Pancreas (tissue), 10 donors: ENCODE data around the gene CYP26A1. TPM values are rescaled to one million over a fixed set of nuclear protein-coding genes. Genes with fewer than 3 reads are reported as not detected.

ENCODE experiments used
- ATAC-seq, 4 donors: fragments of 200-7000 bp; cut with Tn5 transposase; one replicate each; pipeline versions ENCODE4 v1.8.0 to v1.9.1; 2020; ENCODE audit warnings: mild to moderate bottlenecking in 4 of 4, moderate library complexity in 4 of 4
- DNase-seq, 6 donors: peaks; one replicate each; pipeline ENCODE4 v3.0.0-alpha.2; 2020
- FAIRE-seq: peaks from 2 replicates; lab custom pipeline; 2012; peaks lifted over from hg19 to GRCh38; lab: Jason Lieb, UNC
- H3K27ac ChIP-seq, 4 donors: fragments of 200-600 bp; sonication (generic); 1 replicate in 3 of 4; 2 replicates in 1 of 4; pipeline versions ENCODE4 v1.5.0 to v1.8.0; 2020
- H3K27me3 ChIP-seq, 4 donors: fragments of 200-600 bp; one replicate each; pipeline ENCODE4 v1.8.0; 2021
- H3K36me3 ChIP-seq, 3 donors: fragments of 200-600 bp; sonication (generic) in 1 of 3; one replicate each; pipeline versions ENCODE4 v1.5.0 to v1.8.0; 2020 to 2021
- H3K4me1 ChIP-seq, 3 donors: fragments of 200-600 bp; one replicate each; pipeline ENCODE4 v1.8.0; 2021
- H3K4me3 ChIP-seq, 4 donors: fragments of 200-600 bp; sonication (generic) in 2 of 4; one replicate each; pipeline versions ENCODE4 v1.5.0 to v1.8.0; 2020 to 2021
- H3K9me3 ChIP-seq, 4 donors: fragments of 200-600 bp; one replicate each; pipeline ENCODE4 v1.8.0; 2021
- CTCF ChIP-seq, 4 donors: fragments of 200-600 bp; sonication (generic) in 3 of 4; IDR thresholded peaks; one replicate each; pipeline versions ENCODE4 v1.5.0 to v1.8.0; 2021; ENCODE audit warnings: antibody characterized with exemption in 4 of 4
- WGBS, 2 donors: extraction: QIAGEN DNeasy Blood & Tissue Kit; methylation state at CpG; one replicate each; pipeline ENCODE4 v1.1.7; 2013; 5-methylcytosine and 5-hydroxymethylcytosine counted together
- intact Hi-C, 3 donors: fragments of 100-400 bp; cut with DNase I; formaldehyde crosslinking; loops; one replicate each; pipeline versions ENCODE4 v1.11.1 to v1.14.2; 2022
- polyA plus RNA-seq, 2 donors: library from polyadenylated mRNA; stranded (reverse); fragments of 200-250 nt; gene quantifications; one replicate each; pipeline ENCODE4 v1.2.3, GENCODE V29; 2013
- total RNA-seq, 6 donors: library from RNA; stranded (reverse); fragmentation: NEBNext Ultra II Directional in 4 of 6; extraction: Animal tissue kit (Norgen Biotek cat#: 25700) in 4 of 6; gene quantifications; one replicate each; pipeline versions ENCODE4 v1.2.1 to v1.2.4, GENCODE V29; 2021 to 2023
- donor health status: healthy with polysubstance abuse.
- donor health status: DM: no; HTN: no; CAD: no; lungs with moderate emphysema.
- donor health status: DM: no; HTN: no; CAD: no.
- donor health status: control.
- donor health status: control.
- donor health status: Bipolar disorder and iron deficiency.
- donor health status: DM: yes; HTN: yes; CAD: no.
- donor health status: DM: no; HTN: no; CAD: no.
- donor health status: DM: no; HTN: no; CAD: no.
- donor health status: DM: yes; HTN: yes; CAD: no.

The CYP26A1 gene
- total and polyA plus RNA-seq, 8 donors: 0.11 to 0.35 TPM; not detected in 6

- intact Hi-C loops: no loop called here
- DNase-seq: no peak
- Histone ChIP-seq H3K27me3 (no peaks in the 10 kb centered on the region), H3K36me3 (no peaks in the 10 kb centered on the region), H3K27ac (no peak overlapping the region), H3K4me1 (no peaks in the 10 kb centered on the region), H3K9me3 (no peaks in the 10 kb centered on the region), H3K4me3 (no peak overlapping the region)
- no peak for ATAC-seq
- 58 to 61% methylated on average over 3 of the region's 3 CpGs for whole genome bisulfite sequencing, 2 donors
- no peak for TF ChIP-seq CTCF (IDR thresholded peaks at IDR 0.05)
- FAIRE-seq: no peak
Measured at GRCh38 chr10:93121311-93121710, 47.6 kb downstream of the CYP26A1 start.

- no peaks in the 10 kb centered on the region for H3K27me3 ChIP-seq
- no peak overlapping the region for H3K27ac ChIP-seq
- no peaks in the 10 kb centered on the region for H3K36me3 ChIP-seq
- no peak overlapping the region for H3K4me3 ChIP-seq
- H3K4me1 ChIP-seq: no peaks in the 10 kb centered on the region
- no peaks in the 10 kb centered on the region for H3K9me3 ChIP-seq
- WGBS, 2 donors: 89 to 94% methylated on average over 5 of the region's 5 CpGs
- intact Hi-C loops: no loop called here
- ATAC-seq: no peak
- TF ChIP-seq CTCF (IDR thresholded peaks at IDR 0.05): no peak
- DNase-seq: no peak
- no peak for FAIRE-seq
Measured at GRCh38 chr10:93123766-93124165, 50.1 kb downstream of the CYP26A1 start.

- DNase-seq: no peak
- H3K4me1 ChIP-seq: no peaks in the 10 kb centered on the region
- H3K27ac ChIP-seq: no peak overlapping the region
- H3K4me3 ChIP-seq: no peak overlapping the region
- no peak for TF ChIP-seq CTCF (IDR thresholded peaks at IDR 0.05)
- intact Hi-C loops: no loop called here
- no peaks in the 10 kb centered on the region for H3K27me3 ChIP-seq
- no peaks in the 10 kb centered on the region for H3K9me3 ChIP-seq
- WGBS, 2 donors: 47 to 51% methylated on average over 6 of the region's 6 CpGs
- ATAC-seq: no peak
- H3K36me3 ChIP-seq: no peaks in the 10 kb centered on the region
- no peak for FAIRE-seq
Measured at GRCh38 chr10:93124580-93125318, 51.1 kb downstream of the CYP26A1 start.

GRCh38 chr10:93125966-93126365 lies 52.3 kb downstream of the CYP26A1 start:
- H3K4me3 ChIP-seq: no peak overlapping the region
- no peaks in the 10 kb centered on the region for H3K27me3 ChIP-seq
- H3K9me3 ChIP-seq: no peaks in the 10 kb centered on the region
- no peaks in the 10 kb centered on the region for H3K4me1 ChIP-seq
- DNase-seq: no peak
- intact Hi-C loops: no loop called here
- no peak for TF ChIP-seq CTCF (IDR thresholded peaks at IDR 0.05)
- WGBS, 2 donors: 90 to 93% methylated on average over 2 of the region's 2 CpGs
- H3K27ac ChIP-seq: no peak overlapping the region
- no peak for FAIRE-seq
- no peak for ATAC-seq
- no peaks in the 10 kb centered on the region for H3K36me3 ChIP-seq

- ATAC-seq (no peak), FAIRE-seq (no peak), DNase-seq (no peak)
- WGBS, 2 donors: 81 to 92% methylated on average over 2 of the region's 2 CpGs
- H3K36me3 ChIP-seq: no peaks in the 10 kb centered on the region
- no peak overlapping the region for H3K27ac ChIP-seq
- H3K27me3 ChIP-seq: no peaks in the 10 kb centered on the region
- H3K4me1 ChIP-seq: no peaks in the 10 kb centered on the region
- H3K4me3 ChIP-seq: no peak overlapping the region
- intact Hi-C loops: no loop called here
- H3K9me3 ChIP-seq: no peaks in the 10 kb centered on the region
- TF ChIP-seq CTCF (IDR thresholded peaks at IDR 0.05): no peak
Measured at GRCh38 chr10:93126483-93127052, 52.9 kb downstream of the CYP26A1 start.
